ENCODE measurements around the gene SLC34A3. TPM values are rescaled to one million over a fixed set of nuclear protein-coding genes. Genes with fewer than 3 reads are reported as not detected.

Gene SLC34A3
- total and polyA plus RNA-seq, 2 of the 8 experiments (the other 6 are each of a cell fraction or from before 2014, with no cell fraction given): 0.08 TPM; not detected in 1

GRCh38 chr9:137191691-137192447 is 38.8 kb upstream of the SLC34A3 start (continued):
- TF ChIP-seq ATF2 (IDR thresholded peaks at IDR 0.05; ENCODE audit: low read length) (no peak), RAD21 (IDR thresholded peaks at IDR 0.05 in 1 of 2, conservative IDR thresholded peaks at IDR 0.05 in 1 of 2; ENCODE audit: low read depth in 2 of 2, low read length in 2 of 2) (no peak), RNF2 (IDR thresholded peaks at IDR 0.05; ENCODE audit: borderline replicate concordance, low read depth, low read length, missing control alignments, poor library complexity, severe bottlenecking) (no peak), ASH2L (IDR thresholded peaks at IDR 0.05; ENCODE audit: low read length) (no peak), E2F6 (IDR thresholded peaks at IDR 0.05) (no peak), EP300 (IDR thresholded peaks at IDR 0.05; ENCODE audit: borderline replicate concordance in 1 of 2, low read depth in 2 of 2, low read length in 2 of 2) (no peak), SAP30 (IDR thresholded peaks at IDR 0.05; ENCODE audit: insufficient read depth, insufficient replicate concordance, low read length) (no peak), RXRA (IDR thresholded peaks at IDR 0.05; ENCODE audit: insufficient read depth, low read depth, low read length) (no peak)

All from H1 (cell line).